Stomach (tissue), 9 donors: ENCODE results near the gene NFKB2. TPM values are rescaled to one million over a fixed set of nuclear protein-coding genes. Genes with fewer than 3 reads are reported as not detected.

Experiments
- DNase-seq, 2 donors: peaks; one replicate each; pipeline versions ENCODE4 v3.0.0 to v3.0.0-alpha.2; 2013 to 2019
- H3K27ac ChIP-seq, 5 donors: fragments of 200-600 bp in 4 of 5; sonication (generic) in 4 of 5; one replicate each; pipeline ENCODE4 v1.5.1; 2013 to 2019; ENCODE audit warnings: mild to moderate bottlenecking in 1 of 5, moderate library complexity in 1 of 5
- H3K27me3 ChIP-seq, 3 donors: fragments of 200-600 bp; sonication (generic); one replicate each; pipeline ENCODE4 v1.5.1; 2017 to 2019; ENCODE audit warnings: mixed run types in 1 of 3
- H3K36me3 ChIP-seq, 4 donors: fragments of 200-600 bp; sonication (generic); 1 replicate in 3 of 4; 2 replicates in 1 of 4; pipeline ENCODE4 v1.5.1; 2016 to 2019
- H3K4me1 ChIP-seq, 4 donors: fragments of 200-600 bp; sonication (generic); one replicate each; pipeline ENCODE4 v1.5.1; 2016 to 2019
- H3K4me3 ChIP-seq, 4 donors: fragments of 200-600 bp; sonication (generic) in 3 of 4; one replicate each; pipeline ENCODE4 v1.5.1; 2016 to 2019; ENCODE audit warnings: mild to moderate bottlenecking in 1 of 4
- H3K9me3 ChIP-seq, 4 donors: fragments of 200-600 bp; sonication (generic); one replicate each; pipeline ENCODE4 v1.5.1; 2016 to 2019
- CTCF ChIP-seq, 7 experiments: fragments of 450-650 bp in 4 of 7; fragments of 200-600 bp in 3 of 7; sonication (generic) in 3 of 7; IDR thresholded peaks; one replicate each; pipeline ENCODE4 v1.5.1; 2016 to 2019; ENCODE audit warnings: antibody characterized with exemption in 7 of 7, control low read depth in 2 of 7, mild to moderate bottlenecking in 1 of 7
- EP300 ChIP-seq: sonication (generic); formaldehyde crosslinking; IDR thresholded peaks from one replicate; pipeline ENCODE4 v1.6.1; 2017; ENCODE audit warnings: antibody characterized with exemption
- POLR2A ChIP-seq, 4 donors: fragments of 450-650 bp; IDR thresholded peaks; one replicate each; pipeline ENCODE4 v1.6.1; 2016; ENCODE audit warnings: antibody characterized with exemption in 4 of 4, control low read depth in 2 of 4, mild to moderate bottlenecking in 1 of 4, moderate library complexity in 1 of 4
- POLR2AphosphoS5 ChIP-seq, 3 donors: sonication (generic); formaldehyde crosslinking; IDR thresholded peaks; one replicate each; pipeline ENCODE4 v1.6.1; 2016; ENCODE audit warnings: antibody characterized with exemption in 3 of 3
- WGBS, 5 donors: extraction: QIAGEN DNeasy Blood & Tissue Kit in 3 of 5; methylation state at CpG; one replicate each; pipeline versions ENCODE4 v1.1.5 to v1.1.7; 2013 to 2018; 5-methylcytosine and 5-hydroxymethylcytosine counted together
- intact Hi-C: fragments of 100-400 bp; cut with DNase I; formaldehyde crosslinking; loops from one replicate; pipeline ENCODE4 v1.15.1; 2023; ENCODE audit warnings: low total_unique reads
- polyA plus RNA-seq, 3 donors: library from polyadenylated mRNA; stranded (reverse); fragments of 200-250 nt; gene quantifications; one replicate each; pipeline ENCODE4 v1.2.3, GENCODE V29; 2013
- total RNA-seq, 5 donors: library from RNA; depleted of rRNA; stranded (reverse); fragments of >200 nt; gene quantifications; one replicate each; pipeline versions ENCODE4 v1.1.0 to v1.2.3, GENCODE V29; 2014 to 2016
- donor health status: healthy with polysubstance abuse.
- donor health status: Bipolar disorder and iron deficiency.
- donor health status: healthy.

The NFKB2 gene
- total and polyA plus RNA-seq, 8 donors, result 9.7 to 84.0 (median 25.1) TPM

- peak overlapping the region; percentile 49 to 58 (median 55) for H3K4me3 ChIP-seq
- WGBS, 5 donors, result 1 to 2% (median 1%) methylated on average over 16 to 100 of the region's 103 CpGs
- peak in 1 of 2 donors; percentile 94 for DNase-seq
- H3K4me1 ChIP-seq, result peaks cover 14 to 44% (median 28%) of the 10 kb centered on the region in 4 donors
- H3K36me3 ChIP-seq, result no peaks in the 10 kb centered on the region
- peak overlapping the region in 4 of 5 donors; percentile 42 to 98 (median 72) for H3K27ac ChIP-seq
- no peaks in the 10 kb centered on the region for H3K9me3 ChIP-seq
- intact Hi-C loops, result no loop called here
- peaks cover 14 to 79% (median 68%) of the 10 kb centered on the region in 3 donors for H3K27me3 ChIP-seq
- TF ChIP-seq POLR2AphosphoS5 (IDR thresholded peaks at IDR 0.05) (peak in 1 of 3 donors; percentile 27), CTCF (IDR thresholded peaks at IDR 0.05) (no peak)
These were observed 13.5 kb downstream of the NFKB2 start for GRCh38 chr10:102408728-102409603.

GRCh38 chr10:102409604-102410428 lies 14.3 kb downstream of the NFKB2 start:
- Histone ChIP-seq H3K27ac (peak overlapping the region in 4 of 5 donors; percentile 26 to 98 (median 70)), H3K36me3 (no peaks in the 10 kb centered on the region), H3K9me3 (no peaks in the 10 kb centered on the region), H3K27me3 (peaks cover 21 to 88% (median 73%) of the 10 kb centered on the region in 3 donors), H3K4me1 (peaks cover 14 to 44% (median 28%) of the 10 kb centered on the region in 4 donors), H3K4me3 (peak overlapping the region; percentile 49 to 58 (median 55))
- intact Hi-C loops, result no loop called here
- WGBS, 5 donors, result 26 to 30% (median 29%) methylated on average over 19 to 24 of the region's 24 CpGs
- TF ChIP-seq CTCF (IDR thresholded peaks at IDR 0.05) (no peak), POLR2A (IDR thresholded peaks at IDR 0.05) (no peak), EP300 (no peak), POLR2AphosphoS5 (IDR thresholded peaks at IDR 0.05) (no peak)
- DNase-seq, result no peak

- WGBS, 5 donors, result 3 to 6% (median 4%) methylated on average over 9 to 48 of the region's 48 CpGs
- H3K4me3 ChIP-seq, result peak overlapping the region; percentile 36 to 55 (median 52)
- intact Hi-C loops, result no loop called here
- peak overlapping the region in 4 of 5 donors; percentile 26 to 98 (median 70) for H3K27ac ChIP-seq
- no peaks in the 10 kb centered on the region for H3K36me3 ChIP-seq
- H3K4me1 ChIP-seq, result peaks cover 14 to 39% (median 28%) of the 10 kb centered on the region in 4 donors
- DNase-seq, result peak in 1 of 2 donors; percentile 90
- TF ChIP-seq POLR2AphosphoS5 (IDR thresholded peaks at IDR 0.05), result peak in 1 of 3 donors; percentile 7
- no peak for TF ChIP-seq POLR2A (IDR thresholded peaks at IDR 0.05)
- no peak for TF ChIP-seq CTCF (IDR thresholded peaks at IDR 0.05)
- TF ChIP-seq EP300, result no peak
- peaks cover 24 to 92% (median 80%) of the 10 kb centered on the region in 3 donors for H3K27me3 ChIP-seq
- no peaks in the 10 kb centered on the region for H3K9me3 ChIP-seq
These were observed 15.0 kb downstream of the NFKB2 start for GRCh38 chr10:102410429-102411073.
